Activated CD4-positive, CD25-positive, alpha-beta regulatory T cell (primary cell): Measurements from ENCODE around the gene SDSL.

Experiments used
- DNase-seq, 4 experiments: peaks; one replicate each; lab custom pipeline; 2025; lab: John Stamatoyannopoulos, UW

SDSL gene

DNA sequence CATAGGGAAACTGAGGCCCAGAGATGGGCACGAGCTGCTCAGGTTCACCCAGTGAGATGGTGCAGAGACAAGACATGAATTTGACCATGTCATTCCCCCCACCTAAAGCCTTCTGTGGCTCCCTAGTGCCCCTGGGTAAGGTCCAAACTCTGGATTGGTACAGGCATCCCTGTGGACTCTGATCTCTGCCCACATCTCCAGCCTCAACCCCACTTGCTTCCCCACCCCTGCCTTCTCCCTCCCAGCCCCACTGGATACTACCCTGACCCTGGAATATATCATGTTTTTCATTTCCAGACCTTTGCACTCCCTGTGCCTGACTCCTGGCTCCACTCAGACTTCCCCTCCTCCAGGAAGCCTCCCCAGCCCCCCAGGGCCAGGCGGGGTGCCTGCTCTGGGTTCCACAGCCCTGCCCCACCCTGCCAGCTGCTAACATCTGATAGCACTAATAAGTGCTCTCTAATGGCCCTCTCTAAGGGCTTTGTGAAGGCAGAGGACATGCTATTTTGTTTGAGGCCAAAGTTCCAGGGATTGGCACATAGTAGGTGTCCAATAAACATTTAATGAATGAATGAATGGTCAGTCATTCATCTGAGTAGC, 1.1 kb upstream of the SDSL start:
- DNase-seq = no peak

DNA sequence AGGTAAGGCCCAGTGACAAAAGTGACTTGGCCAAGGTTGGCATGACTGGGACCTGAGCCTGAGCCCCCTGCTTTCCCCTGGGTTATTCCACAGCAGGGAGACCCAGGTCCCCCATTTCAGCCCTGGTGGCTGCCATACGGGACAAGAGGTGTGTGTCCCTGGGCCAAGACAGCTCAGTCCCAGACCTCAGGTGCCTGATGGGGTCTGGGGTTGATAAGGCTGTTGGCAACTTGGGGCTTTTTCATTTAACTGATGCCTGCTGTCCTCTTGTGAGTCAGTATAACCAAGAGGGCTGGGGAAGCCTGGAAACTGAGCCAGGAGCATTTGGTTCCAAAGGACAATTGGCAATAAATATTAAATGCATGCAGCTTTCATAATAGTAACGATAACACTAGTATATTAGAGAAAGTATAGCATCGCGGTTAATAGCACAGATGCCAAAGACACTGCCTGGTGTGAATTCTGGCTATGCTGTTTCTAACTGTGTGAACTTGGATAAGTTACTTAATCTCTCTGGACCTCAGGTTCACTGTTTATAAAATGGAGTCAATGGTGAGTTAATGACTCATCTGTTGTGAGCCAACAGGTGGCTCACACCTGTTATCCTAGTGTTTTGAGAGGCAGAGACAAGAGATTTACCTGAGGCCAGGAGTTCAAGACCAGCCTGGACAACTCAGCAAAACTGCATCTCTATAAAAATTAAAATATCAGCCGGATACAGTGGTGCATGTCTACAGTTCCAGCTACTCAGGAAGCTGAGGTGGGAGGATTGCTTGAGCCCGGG, 898 bp downstream of the SDSL start:
- DNase-seq = no peak

DNA sequence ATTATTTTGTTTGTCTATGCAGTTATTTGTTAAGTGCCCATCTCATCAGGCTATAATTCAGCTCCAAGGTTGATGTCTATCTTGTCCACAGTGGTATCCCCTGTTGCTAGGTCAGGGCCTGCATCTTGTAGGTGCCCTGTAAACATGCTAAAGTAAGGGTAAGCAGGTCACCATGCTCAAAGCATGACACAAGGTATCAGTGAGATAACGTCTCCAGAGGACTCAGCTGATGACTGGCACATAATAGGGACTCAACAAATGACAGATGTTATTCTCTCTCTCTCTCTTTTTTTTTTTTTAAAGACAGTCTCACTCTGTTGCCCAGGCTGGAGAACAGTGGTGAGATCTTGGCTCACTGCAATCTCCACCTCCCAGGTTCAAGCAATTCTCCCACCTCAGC, 2.3 kb downstream of the SDSL start:
- no peak for DNase-seq

DNA sequence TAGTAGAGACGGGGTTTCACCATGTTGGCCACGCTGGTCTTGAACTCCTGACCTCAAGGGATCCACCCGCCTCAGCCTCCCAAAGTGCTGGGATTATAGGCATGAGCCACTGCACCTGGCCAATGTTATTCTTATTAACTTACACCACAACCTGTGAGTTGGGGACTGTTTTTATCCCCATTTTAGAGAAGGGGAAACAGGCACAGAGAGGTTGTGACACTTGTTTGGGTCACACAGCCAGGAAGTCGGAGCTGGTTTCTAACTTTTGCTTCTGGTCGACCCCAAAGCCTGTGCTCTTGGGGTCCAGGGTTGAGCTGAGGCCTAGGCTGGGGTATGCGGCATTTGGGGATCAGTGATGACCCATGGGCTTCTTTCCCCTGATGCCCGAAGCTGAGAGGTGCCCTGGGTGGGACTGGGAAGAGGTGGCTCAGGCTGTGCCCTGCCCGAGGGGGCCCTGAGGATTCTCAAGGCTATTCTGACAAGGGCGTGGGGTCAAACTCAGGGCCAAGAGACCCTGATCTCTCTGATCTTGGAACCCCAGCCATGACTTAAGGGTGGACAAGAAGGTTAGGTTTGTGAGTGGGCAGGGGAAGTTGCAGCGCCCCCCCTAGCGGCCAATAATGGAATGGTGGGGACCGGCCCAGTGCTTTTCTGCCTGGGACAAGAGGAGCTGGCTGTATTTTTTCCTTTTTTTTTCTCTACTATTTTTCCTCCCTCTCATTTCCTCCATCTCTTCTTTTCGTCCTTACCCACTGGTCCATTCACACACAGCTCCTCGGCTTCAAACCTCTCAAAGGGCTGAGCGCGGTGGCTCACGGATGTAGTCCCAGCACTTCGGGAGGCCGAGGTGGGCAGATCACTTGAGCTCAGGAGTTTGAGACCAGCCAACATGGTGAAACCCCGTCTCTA, 3.0 kb downstream of the SDSL start:
- DNase-seq = peak in 3 of 4 experiments; percentile 9 to 23 (median 20)

DNA sequence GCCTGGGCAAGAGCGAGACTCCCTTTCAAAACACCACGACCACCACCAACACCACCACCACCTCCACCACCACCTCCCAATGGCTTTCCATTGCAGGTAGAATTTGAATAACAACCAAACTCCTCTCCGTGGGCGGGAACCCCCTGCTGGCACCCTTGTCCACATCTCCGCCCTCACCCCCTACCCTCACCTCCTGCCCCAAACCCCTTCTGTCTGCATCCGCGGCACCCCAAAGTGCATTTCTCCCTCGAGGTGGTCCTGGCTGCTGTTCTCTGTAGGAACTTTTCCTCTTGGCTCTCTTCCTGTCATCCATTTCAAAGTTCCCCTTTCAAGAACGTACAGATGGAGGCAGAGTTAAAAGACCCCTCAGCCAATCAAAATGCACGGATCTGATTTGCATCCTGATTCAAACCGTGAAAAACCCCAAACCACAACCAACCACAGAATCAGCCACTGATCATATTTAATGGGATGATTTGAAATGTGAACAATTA, 3.8 kb downstream of the SDSL start:
- no peak for DNase-seq

DNA sequence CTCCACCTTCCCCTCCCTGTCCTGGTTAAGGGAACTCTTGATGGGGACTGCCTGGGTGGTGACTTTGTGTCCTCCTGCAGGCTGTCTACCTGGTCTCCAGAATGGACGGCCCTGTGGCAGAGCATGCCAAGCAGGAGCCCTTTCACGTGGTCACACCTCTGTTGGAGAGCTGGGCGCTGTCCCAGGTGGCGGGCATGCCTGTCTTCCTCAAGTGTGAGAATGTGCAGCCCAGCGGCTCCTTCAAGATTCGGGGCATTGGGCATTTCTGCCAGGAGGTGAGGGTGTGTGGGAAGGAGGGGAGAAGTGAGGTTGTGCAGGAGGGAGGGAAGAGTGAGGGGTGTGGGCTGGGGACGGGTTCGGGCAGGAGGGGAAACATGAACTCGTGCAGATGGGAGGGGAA, 5.7 kb downstream of the SDSL start:
- no peak for DNase-seq

DNA sequence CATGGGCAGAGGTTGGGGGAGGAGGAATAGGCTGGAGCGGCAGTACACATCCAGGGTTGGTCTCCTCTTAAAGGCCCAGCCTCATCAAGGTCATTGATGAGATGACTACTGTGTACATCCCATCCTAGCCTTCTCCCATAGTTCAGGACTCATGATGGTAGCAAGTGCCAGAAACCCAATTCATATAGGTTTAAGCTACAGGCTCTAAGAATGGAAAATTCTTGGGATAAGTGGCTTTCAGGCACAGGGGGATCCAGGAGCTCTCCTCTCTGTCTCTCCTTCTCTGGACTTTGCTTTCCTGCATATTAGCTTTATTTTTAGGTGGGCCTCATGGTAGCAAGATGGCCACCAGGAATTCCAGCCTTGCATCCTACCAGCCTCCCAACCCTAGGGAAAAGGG, 6.3 kb downstream of the SDSL start:
- no peak for DNase-seq

DNA sequence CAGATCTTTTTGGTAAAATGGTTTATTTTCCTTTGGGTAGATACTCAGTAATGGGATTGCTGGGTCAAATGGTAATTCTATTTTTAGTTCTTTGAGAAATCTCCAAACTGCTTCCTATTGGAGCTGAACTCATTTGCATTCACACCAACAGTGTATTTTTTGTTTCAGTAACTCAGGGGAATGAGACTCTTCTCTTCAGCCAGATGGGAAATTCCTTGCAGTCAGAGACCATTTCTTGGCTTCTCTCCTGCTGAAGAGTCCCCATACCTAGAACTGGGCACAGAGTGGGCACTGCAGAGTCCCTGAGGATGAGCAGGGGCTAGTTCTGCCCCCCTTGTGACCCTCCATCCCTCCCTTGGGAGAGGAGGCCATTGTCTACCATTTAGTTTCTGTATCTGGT, 10.8 kb downstream of the SDSL start:
- no peak for DNase-seq

DNA sequence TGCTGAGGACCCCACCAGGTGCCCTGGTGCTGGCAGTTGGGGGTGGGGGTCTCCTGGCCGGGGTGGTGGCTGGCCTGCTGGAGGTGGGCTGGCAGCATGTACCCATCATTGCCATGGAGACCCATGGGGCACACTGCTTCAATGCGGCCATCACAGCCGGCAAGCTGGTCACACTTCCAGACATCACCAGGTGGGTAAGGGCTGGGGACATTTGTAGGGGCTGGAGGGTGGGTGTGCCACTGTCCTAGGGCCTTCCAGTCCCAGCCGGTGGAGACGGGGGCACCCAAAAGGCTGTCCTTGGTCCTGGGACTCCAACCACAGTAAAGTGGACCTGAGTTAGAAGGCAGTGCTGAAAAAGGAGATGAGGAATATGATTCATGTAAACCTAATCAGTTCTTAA, 13.2 kb downstream of the SDSL start:
- no peak for DNase-seq

DNA sequence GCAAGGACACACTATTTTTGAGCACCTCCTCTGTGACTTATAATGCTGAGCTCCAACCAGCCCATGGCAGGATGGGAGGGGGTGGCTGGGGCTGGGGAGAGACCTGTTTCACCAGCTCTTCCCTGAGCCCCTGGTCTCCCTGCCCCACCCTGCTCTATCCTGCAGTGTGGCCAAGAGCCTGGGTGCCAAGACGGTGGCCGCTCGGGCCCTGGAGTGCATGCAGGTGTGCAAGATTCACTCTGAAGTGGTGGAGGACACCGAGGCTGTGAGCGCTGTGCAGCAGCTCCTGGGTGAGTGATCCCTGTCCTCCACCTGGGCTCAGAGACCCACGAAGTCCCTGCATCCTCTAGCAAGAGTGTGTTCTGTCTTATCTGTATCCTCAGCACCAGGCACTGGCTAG, 14.4 kb downstream of the SDSL start:
- no peak for DNase-seq

DNA sequence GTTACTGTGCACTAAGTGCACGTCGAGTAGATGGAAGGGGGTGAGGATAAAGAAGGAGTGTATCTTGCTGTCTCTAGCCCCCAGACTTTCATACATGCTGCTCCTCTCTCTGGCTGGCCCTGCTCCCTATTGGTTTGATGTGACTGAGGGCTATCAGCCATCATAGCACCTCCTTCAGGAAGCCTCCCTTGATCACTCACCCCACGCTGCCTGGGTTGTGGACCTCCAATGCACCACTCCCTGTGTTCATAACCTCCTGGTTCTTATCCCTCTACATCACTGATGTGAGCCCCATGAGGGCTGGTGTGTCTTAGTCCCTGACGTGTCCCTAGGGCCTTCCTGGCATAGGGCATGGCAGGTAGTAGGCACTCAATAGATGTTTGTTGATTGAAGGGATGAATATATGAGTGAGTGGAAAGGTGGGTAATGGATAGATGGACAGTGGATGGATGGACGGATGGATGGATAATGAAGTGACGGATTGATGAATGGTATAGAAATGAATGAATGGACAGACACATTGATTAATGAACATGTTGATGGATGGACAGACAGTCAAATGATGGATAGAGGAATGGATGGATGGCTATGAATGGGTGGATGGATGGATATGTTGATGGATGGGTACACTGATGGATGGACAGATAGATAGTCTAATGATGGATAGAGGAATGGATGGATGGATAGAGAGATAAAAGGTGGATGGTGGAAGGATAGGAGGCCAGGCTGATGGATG, 15.0 kb downstream of the SDSL start:
- no peak for DNase-seq

DNA sequence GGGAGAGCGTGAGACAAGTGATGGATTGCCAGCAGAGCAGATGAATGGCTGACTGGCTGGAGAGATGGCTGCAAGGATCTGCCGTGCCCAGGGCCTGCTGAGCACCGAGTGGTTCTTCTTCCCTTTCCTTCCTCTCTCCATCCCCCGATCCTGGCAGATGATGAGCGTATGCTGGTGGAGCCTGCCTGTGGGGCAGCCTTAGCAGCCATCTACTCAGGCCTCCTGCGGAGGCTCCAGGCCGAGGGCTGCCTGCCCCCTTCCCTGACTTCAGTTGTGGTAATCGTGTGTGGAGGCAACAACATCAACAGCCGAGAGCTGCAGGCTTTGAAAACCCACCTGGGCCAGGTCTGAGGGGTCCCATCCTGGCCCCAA, 15.5 kb downstream of the SDSL start:
- no peak for DNase-seq

DNA sequence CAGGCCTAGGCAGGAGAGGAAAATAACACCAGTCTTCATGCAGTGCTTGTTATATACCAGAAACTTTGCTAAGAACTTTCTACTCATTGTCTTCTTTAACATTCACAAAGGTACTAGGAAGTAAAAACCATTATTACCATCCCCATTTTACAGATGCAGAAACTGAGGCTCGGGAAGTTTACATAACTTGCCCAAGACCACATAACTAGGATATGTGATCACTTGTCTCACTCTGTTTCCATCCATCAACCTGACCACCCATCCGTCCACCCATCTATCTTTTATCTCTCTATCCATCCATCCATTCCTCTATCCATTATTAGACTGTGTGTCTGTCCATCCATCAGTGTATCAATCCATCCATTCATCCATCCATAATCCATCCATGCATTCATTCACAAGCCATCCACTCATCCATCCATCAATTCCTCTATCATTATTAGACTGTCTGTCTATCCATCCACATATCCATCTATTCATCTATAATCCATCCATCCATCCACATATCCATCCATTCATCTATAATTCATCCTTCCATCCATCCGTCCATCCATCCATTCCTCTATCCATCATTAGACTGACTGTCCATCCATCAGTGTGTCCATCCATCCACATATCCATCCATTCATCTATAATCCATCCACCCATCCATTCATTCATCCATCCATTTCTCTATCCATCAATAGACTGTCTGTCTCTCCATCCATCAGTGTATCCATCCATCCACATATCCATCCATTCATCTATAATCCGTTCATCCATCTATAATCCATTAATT, 16.5 kb downstream of the SDSL start:
- no peak for DNase-seq

DNA sequence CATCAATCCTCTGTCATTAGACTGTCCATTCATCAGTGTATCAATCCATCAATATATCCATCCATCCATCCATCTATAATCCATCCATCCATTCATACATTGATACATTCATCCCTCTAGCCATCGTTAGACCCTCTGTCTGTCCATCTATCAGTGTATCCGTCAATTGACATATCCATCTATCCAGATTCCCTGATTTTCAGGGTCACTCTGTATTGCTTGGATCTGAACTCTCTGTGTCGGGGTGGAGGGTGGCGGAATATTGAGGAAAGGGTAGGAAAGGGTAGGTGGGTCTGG, 17.1 kb downstream of the SDSL start:
- DNase-seq = no peak

DNA sequence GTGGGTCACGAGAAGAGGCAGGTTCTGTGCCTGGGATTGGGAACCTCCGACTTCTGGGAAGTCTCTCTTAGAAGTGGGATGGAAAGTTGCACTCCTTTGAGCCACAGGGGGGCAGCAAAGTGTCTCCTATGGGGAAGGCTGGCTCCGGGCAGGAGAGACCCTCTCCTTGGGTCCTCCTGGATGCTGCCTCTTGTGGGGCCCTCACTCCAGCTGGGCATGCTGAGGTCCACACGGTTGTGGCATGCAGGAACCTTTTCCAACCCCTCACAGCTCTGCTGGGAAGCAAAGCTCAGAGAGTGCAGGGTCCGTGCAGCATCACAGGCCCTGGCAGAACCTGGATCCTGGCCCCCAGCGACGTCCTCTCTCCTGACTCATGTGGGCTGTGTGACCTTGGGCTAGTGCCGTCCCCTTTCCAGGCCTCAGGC, 17.4 kb downstream of the SDSL start:
- DNase-seq = no peak

DNA sequence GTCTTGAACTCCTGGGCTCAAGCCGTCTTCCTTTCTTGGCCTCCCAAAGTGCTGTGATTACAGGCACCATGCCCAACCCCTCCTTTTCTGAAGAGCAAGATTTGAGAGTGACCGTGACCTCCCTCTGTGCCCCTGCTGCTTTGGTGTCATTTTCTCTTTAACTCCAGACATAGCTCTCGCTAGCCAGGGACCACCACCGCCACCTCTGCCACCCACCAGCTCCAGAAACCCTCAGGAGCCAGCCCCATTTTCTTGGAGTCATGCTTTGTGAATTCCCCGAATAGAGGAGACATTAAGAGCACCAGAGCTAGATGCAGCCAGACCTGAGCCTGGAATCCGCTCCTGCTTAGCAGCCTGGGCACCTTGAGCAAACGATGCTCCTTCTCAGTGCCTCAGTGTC, 18.2 kb downstream of the SDSL start:
- DNase-seq = no peak

DNA sequence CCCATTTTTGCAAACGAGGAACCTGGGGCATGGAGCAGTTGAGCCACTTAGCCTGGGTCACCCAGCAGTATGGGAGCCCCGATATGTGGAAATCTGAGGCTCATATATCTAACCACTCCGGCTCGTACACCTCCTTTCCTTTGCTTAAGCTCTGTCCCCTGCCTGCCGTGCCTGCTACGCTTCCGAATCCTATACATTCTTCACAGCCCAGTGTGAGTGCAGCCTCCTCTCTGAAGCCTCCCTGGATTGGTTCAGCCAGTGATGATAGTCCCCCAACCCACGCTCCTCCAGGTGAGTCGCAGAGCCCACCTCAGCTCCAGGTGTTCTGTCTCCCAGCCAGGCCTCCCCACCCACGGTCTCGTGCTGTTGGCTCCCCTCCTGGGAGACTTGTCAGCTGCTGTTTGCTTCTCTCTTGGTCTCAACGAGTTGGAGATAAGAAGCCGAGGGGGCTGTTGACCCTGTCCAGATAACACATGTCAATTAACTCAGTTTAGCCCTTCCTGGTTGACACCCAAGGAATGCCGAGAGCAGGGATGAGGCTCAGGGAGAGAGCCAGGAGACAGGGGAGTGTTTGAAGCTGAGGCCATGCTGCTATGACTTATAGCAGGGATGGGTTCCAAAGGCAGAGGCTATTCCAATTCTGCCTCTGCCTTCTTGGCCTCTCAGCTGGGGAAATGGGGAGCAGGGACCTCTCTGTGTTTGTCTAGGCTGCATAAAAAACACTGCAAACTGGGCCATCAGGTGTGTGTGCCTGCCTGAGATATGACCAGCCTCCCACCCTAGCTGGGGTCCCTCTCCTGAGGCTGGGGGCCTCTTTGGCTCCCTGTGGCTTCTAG, 19.0 kb downstream of the SDSL start:
- DNase-seq = no peak

DNA sequence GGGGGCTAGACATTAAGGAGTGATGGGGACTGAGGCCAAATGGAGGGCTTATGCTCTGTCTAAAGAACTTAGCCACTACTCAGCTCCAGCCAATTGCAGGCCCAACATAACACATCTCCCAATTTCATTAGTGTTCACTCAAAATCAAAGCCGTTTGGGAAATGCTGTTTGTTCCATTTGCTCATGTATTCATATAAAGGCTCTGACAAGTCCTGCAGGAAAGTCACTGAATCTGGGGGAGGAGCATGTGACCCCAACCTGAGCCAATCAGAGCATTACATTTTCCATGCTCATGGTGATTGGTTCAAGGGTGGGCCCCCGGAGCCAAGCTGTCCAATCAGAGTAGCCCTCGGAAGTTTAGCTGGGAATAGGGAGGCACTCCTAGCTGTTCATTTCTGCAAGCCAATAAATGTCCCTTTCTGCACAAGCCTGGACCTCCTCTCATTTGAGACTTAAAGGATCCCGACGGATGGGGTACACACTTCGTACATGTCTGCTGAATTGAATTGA, 20.9 kb downstream of the SDSL start:
- DNase-seq = no peak

DNA sequence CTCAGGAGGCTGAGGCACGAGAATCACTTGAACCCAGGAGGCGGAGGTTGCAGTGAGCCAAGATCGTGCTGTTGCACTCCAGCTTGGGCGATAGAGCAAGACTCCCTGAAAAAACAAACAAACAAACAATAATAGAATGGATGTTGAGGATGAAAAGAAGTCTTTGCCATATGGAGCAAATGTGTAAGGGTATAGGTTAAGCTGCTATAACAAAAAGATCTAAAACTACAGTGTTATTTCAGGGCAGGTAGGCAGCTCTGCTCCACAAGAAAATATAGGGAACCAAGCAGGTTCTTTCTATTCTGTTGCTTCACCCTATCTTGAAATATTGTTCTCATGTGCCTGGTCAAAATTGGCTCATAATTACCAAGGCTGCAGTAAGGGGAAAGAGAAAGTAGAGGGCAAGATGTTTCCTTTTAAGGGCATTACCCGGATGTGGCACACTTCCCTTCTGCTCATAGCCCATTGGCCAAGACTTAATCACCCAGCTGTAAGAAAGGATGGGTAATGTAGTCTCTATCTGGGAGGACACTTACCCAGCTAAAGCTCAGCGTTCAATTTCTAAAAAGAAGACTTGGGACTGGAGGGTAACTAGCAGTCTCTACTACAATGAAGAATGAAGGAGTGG, 23.5 kb downstream of the SDSL start:
- DNase-seq = no peak

DNA sequence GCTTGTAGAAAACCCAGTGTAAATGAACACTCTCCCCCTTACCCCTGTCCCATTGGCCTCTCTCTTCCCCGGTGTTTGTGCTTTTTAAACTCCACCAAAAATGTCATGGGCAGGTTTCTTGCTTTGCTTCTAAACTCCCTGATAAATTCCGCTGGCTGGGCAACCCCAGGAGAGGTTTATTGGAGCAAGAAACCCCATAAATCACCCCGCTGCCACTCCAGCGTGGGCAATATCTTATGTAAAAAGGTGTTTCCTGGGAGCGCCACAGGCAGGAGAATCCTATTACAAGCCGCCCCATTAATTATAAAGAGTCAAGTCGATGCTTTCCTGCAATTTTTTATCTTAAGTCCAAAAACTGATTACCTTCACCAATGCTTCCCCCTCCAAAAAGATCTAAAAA, 26.7 kb downstream of the SDSL start:
- no peak for DNase-seq
